ENCODE measurements around the gene ZNF536. TPM values are rescaled to one million over a fixed set of nuclear protein-coding genes. Genes with fewer than 3 reads are reported as not detected.

The ZNF536 gene
- total RNA-seq, 1 donor from 2014 or later = 0.43 TPM

DNA sequence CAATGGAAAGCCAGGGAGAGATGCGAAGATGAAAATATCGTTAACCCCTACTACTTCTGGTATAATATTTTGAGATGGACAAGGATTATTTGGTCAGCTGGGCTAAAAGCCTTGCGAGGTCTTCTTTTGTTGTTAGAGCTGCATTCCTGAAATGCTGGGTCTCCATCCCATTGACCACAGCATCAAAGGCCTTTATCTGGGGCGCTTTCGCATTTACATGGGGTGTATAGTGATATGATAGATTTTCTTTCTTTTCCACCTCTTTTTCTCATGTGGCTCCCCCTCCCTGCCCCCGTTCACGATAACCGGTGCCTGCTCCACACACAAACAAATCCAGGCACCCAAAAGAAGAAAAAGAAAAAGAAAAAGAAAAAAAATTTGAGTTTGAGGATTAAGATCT is 77.5 kb downstream of the ZNF536 start:
- Histone ChIP-seq H3K9me3 (ENCODE audit: insufficient read depth, low read depth, low read length) (no peaks in the 10 kb centered on the region), H2AFZ (ENCODE audit: low read depth, low read length) (no peak overlapping the region), H3K36me3 (ENCODE audit: insufficient read depth, low read length) (no peaks in the 10 kb centered on the region), H3K4me3 (ENCODE audit: insufficient read depth, low read depth, low read length) (no peak overlapping the region), H3K4me1 (ENCODE audit: insufficient read depth, low read length) (no peaks in the 10 kb centered on the region), H3K79me2 (ENCODE audit: insufficient read depth, low read length) (no peaks in the 10 kb centered on the region), H3K9ac (ENCODE audit: low read length) (no peak overlapping the region), H4K20me1 (ENCODE audit: insufficient read depth, low read length) (no peaks in the 10 kb centered on the region), H3K4me2 (ENCODE audit: low read length) (peak overlapping the region; percentile 72), H3K27me3 (ENCODE audit: insufficient read depth, low read length) (no peaks in the 10 kb centered on the region), H3K27ac (ENCODE audit: low read depth, low read length) (no peak overlapping the region)
- peaks cover 23% of the 10 kb centered on the region for H3K27me3 Mint-ChIP-seq (ENCODE audit: low read depth, unreplicated experiment)
- DNase-seq (ENCODE audit: low read depth) (no peak), FAIRE-seq (no peak)
- peaks cover 18% of the 10 kb centered on the region for H3K4me1 Mint-ChIP-seq (ENCODE audit: low read depth, unreplicated experiment)
- peak overlapping the region; percentile 65 for H3K4me3 Mint-ChIP-seq (ENCODE audit: unreplicated experiment)
- TF ChIP-seq, protein P1, sequence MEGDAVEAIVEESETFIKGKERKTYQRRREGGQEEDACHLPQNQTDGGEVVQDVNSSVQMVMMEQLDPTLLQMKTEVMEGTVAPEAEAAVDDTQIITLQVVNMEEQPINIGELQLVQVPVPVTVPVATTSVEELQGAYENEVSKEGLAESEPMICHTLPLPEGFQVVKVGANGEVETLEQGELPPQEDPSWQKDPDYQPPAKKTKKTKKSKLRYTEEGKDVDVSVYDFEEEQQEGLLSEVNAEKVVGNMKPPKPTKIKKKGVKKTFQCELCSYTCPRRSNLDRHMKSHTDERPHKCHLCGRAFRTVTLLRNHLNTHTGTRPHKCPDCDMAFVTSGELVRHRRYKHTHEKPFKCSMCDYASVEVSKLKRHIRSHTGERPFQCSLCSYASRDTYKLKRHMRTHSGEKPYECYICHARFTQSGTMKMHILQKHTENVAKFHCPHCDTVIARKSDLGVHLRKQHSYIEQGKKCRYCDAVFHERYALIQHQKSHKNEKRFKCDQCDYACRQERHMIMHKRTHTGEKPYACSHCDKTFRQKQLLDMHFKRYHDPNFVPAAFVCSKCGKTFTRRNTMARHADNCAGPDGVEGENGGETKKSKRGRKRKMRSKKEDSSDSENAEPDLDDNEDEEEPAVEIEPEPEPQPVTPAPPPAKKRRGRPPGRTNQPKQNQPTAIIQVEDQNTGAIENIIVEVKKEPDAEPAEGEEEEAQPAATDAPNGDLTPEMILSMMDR (IDR thresholded peaks at IDR 0.05; ENCODE audit: insufficient read depth, low read depth, low read length) = no peak
- TF ChIP-seq EZH2 (IDR thresholded peaks at IDR 0.05; ENCODE audit: insufficient read depth, low read length) = no peak
- peak overlapping the region; percentile 53 for H3K27ac Mint-ChIP-seq (ENCODE audit: unreplicated experiment)
- H3K9me3 Mint-ChIP-seq (ENCODE audit: unreplicated experiment) = peaks cover 3% of the 10 kb centered on the region
- no peaks in the 10 kb centered on the region for H3K36me3 Mint-ChIP-seq (ENCODE audit: low read depth, unreplicated experiment)

GRCh38 chr19:30450100-30450499 is 77.9 kb downstream of the ZNF536 start:
- peaks cover 25% of the 10 kb centered on the region for H3K27me3 Mint-ChIP-seq (ENCODE audit: low read depth, unreplicated experiment)
- no peaks in the 10 kb centered on the region for H3K27me3 ChIP-seq (ENCODE audit: insufficient read depth, low read length)
- H3K36me3 Mint-ChIP-seq (ENCODE audit: low read depth, unreplicated experiment) = no peaks in the 10 kb centered on the region
- no peaks in the 10 kb centered on the region for H4K20me1 ChIP-seq (ENCODE audit: insufficient read depth, low read length)
- H3K4me3 Mint-ChIP-seq (ENCODE audit: unreplicated experiment) = peak overlapping the region; percentile 65
- no peak for TF ChIP-seq EZH2 (IDR thresholded peaks at IDR 0.05; ENCODE audit: insufficient read depth, low read length)
- TF ChIP-seq, protein P1 (IDR thresholded peaks at IDR 0.05; ENCODE audit: insufficient read depth, low read depth, low read length) = no peak
- H3K4me3 ChIP-seq (ENCODE audit: insufficient read depth, low read depth, low read length) = peak overlapping the region; percentile 17
- no peak overlapping the region for H3K9ac ChIP-seq (ENCODE audit: low read length)
- H3K9me3 ChIP-seq (ENCODE audit: insufficient read depth, low read depth, low read length) = no peaks in the 10 kb centered on the region
- H3K9me3 Mint-ChIP-seq (ENCODE audit: unreplicated experiment) = peaks cover 3% of the 10 kb centered on the region
- no peaks in the 10 kb centered on the region for H3K36me3 ChIP-seq (ENCODE audit: insufficient read depth, low read length)
- FAIRE-seq (no peak), DNase-seq (ENCODE audit: low read depth) (peak; percentile 18)
- H3K27ac Mint-ChIP-seq (ENCODE audit: unreplicated experiment) = peak overlapping the region; percentile 53
- H3K4me2 ChIP-seq (ENCODE audit: low read length) = peak overlapping the region; percentile 72
- no peaks in the 10 kb centered on the region for H3K79me2 ChIP-seq (ENCODE audit: insufficient read depth, low read length)
- no peak overlapping the region for H3K27ac ChIP-seq (ENCODE audit: low read depth, low read length)
- H3K4me1 ChIP-seq (ENCODE audit: insufficient read depth, low read length) = no peaks in the 10 kb centered on the region
- H2AFZ ChIP-seq (ENCODE audit: low read depth, low read length) = no peak overlapping the region
- peaks cover 18% of the 10 kb centered on the region for H3K4me1 Mint-ChIP-seq (ENCODE audit: low read depth, unreplicated experiment)

DNA sequence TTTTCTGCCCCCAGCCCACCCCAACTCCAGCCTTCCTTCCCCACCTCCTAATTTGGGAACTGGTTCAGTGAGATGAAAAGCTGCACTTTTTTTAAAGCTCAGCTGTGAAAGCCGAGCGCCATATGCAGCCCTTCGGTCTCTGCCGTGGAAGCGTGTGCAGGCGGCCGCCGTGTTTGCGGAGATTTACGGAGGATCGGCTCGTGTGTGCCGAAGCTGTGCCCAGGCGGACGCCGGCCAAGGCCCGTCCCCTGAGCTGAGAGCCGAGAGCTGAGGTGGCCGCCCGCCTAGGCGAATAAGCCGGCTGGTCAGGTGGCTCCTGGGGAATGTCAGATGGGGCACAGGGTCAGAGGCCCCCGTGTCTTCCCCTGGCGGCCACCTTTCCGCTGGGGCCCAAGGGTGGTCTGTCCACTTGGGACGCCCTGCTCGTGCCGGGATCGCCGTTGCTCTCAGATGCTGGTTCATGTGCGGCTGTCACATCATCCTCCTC is 78.7 kb downstream of the ZNF536 start:
- Histone ChIP-seq H3K36me3 (ENCODE audit: insufficient read depth, low read length) (no peaks in the 10 kb centered on the region), H3K4me1 (ENCODE audit: insufficient read depth, low read length) (no peaks in the 10 kb centered on the region), H3K9me3 (ENCODE audit: insufficient read depth, low read depth, low read length) (no peaks in the 10 kb centered on the region), H2AFZ (ENCODE audit: low read depth, low read length) (peak overlapping the region; percentile 56), H3K79me2 (ENCODE audit: insufficient read depth, low read length) (no peaks in the 10 kb centered on the region), H4K20me1 (ENCODE audit: insufficient read depth, low read length) (no peaks in the 10 kb centered on the region), H3K27ac (ENCODE audit: low read depth, low read length) (no peak overlapping the region), H3K4me3 (ENCODE audit: insufficient read depth, low read depth, low read length) (peak overlapping the region; percentile 23), H3K27me3 (ENCODE audit: insufficient read depth, low read length) (no peaks in the 10 kb centered on the region), H3K9ac (ENCODE audit: low read length) (no peak overlapping the region), H3K4me2 (ENCODE audit: low read length) (peak overlapping the region; percentile 72)
- peaks cover 25% of the 10 kb centered on the region for H3K27me3 Mint-ChIP-seq (ENCODE audit: low read depth, unreplicated experiment)
- TF ChIP-seq, protein P1 (IDR thresholded peaks at IDR 0.05; ENCODE audit: insufficient read depth, low read depth, low read length) = no peak
- TF ChIP-seq EZH2 (IDR thresholded peaks at IDR 0.05; ENCODE audit: insufficient read depth, low read length) = no peak
- H3K9me3 Mint-ChIP-seq (ENCODE audit: unreplicated experiment) = peaks cover 3% of the 10 kb centered on the region
- DNase-seq (ENCODE audit: low read depth) (no peak), FAIRE-seq (no peak)
- peaks cover 18% of the 10 kb centered on the region for H3K4me1 Mint-ChIP-seq (ENCODE audit: low read depth, unreplicated experiment)
- H3K4me3 Mint-ChIP-seq (ENCODE audit: unreplicated experiment) = no peak overlapping the region
- no peaks in the 10 kb centered on the region for H3K36me3 Mint-ChIP-seq (ENCODE audit: low read depth, unreplicated experiment)
- no peak overlapping the region for H3K27ac Mint-ChIP-seq (ENCODE audit: unreplicated experiment)

Measured in astrocyte (in vitro differentiated cells and primary cell).